ENCODE results near the gene ADA.

GRCh38 chr20:44609006-44609515, 42.4 kb downstream of the ADA start:
- TF ChIP-seq POLR2A (IDR thresholded peaks at IDR 0.05), result no peak
- TF ChIP-seq CTCF (IDR thresholded peaks at IDR 0.05), result no peak

Measured in testis (tissue), 2 donors.